Osteoblast (primary cell): ENCODE measurements around the gene LSM7. TPM values are rescaled to one million over a fixed set of nuclear protein-coding genes. Genes with fewer than 3 reads are reported as not detected.
A peak's percentile ranks its signal among the peaks of the same experiment; 100 is the strongest.

ENCODE experiments used
- DNase-seq: peaks from one replicate; pipeline ENCODE4 v3.0.0; 2011; ENCODE audit warnings: low spot score, mixed read lengths; ENCODE audit not compliant: insufficient read length; ENCODE audit errors: missing footprints
- H2AFZ ChIP-seq: 2 replicates; pipeline ENCODE4 v1.6.0; 2011; ENCODE audit warnings: mild to moderate bottlenecking, low read length
- H3K27ac ChIP-seq: 2 replicates; pipeline ENCODE4 v1.5.1; 2011; ENCODE audit warnings: mild to moderate bottlenecking, low read depth, low read length, moderate library complexity
- H3K27me3 ChIP-seq: 2 replicates; pipeline ENCODE4 v1.6.0; 2012; ENCODE audit warnings: mild to moderate bottlenecking, control low read depth, inconsistent platforms, low read length, moderate library complexity; ENCODE audit not compliant: insufficient read depth
- H3K36me3 ChIP-seq: 2 replicates; pipeline ENCODE4 v1.5.1; 2011; ENCODE audit warnings: mild to moderate bottlenecking, low read length, control low read depth, moderate library complexity; ENCODE audit not compliant: insufficient read depth
- H3K4me1 ChIP-seq: 2 replicates; pipeline ENCODE4 v1.5.1; 2011; ENCODE audit warnings: mild to moderate bottlenecking, low read length, control low read depth, moderate library complexity; ENCODE audit not compliant: insufficient read depth
- H3K4me2 ChIP-seq: 2 replicates; pipeline ENCODE4 v1.6.0; 2011; ENCODE audit warnings: mild to moderate bottlenecking, low read length; ENCODE audit not compliant: insufficient read depth
- H3K4me3 ChIP-seq: fragments of 200-600 bp; sonication (generic); 3 replicates; pipeline ENCODE4 v1.5.1; 2012; ENCODE audit warnings: mild to moderate bottlenecking, low read length, inconsistent platforms; ENCODE audit not compliant: insufficient read depth
- H3K79me2 ChIP-seq: 2 replicates; pipeline ENCODE4 v1.6.0; 2012; ENCODE audit warnings: mild to moderate bottlenecking, low read length, control low read depth, inconsistent platforms; ENCODE audit not compliant: insufficient read depth
- H3K9me3 ChIP-seq: 2 replicates; pipeline ENCODE4 v1.5.1; 2011; ENCODE audit warnings: low read depth, low read length, control low read depth
- H4K20me1 ChIP-seq: 2 replicates; pipeline ENCODE4 v1.6.0; 2012; ENCODE audit warnings: mild to moderate bottlenecking, low read length, control low read depth; ENCODE audit not compliant: insufficient read depth
- CTCF ChIP-seq: IDR thresholded peaks from 2 replicates; pipeline ENCODE4 v1.5.1; 2011; ENCODE audit warnings: mild to moderate bottlenecking, low read depth, low read length, moderate library complexity; ENCODE audit errors: extremely low read depth
- total RNA-seq: library from RNA; depleted of rRNA; stranded (reverse); fragments of >200 nt; gene quantifications from 2 replicates; pipeline ENCODE4 v1.2.3, GENCODE V29; 2012

The LSM7 gene
- total RNA-seq, 1 donor, result 57.9 TPM

GRCh38 chr19:2374808-2375207 is 46.4 kb upstream of the LSM7 start:
- Histone ChIP-seq H2AFZ (no peak overlapping the region), H3K79me2 (no peaks in the 10 kb centered on the region), H3K4me1 (no peaks in the 10 kb centered on the region), H3K27ac (no peak overlapping the region), H3K4me3 (no peak overlapping the region), H3K4me2 (no peak overlapping the region), H3K9me3 (no peaks in the 10 kb centered on the region), H4K20me1 (no peaks in the 10 kb centered on the region), H3K27me3 (no peaks in the 10 kb centered on the region), H3K36me3 (no peaks in the 10 kb centered on the region)
- no peak for TF ChIP-seq CTCF
- peak; percentile 73 for DNase-seq

GRCh38 chr19:2372076-2372612 is 43.8 kb upstream of the LSM7 start:
- Histone ChIP-seq H3K4me1 (no peaks in the 10 kb centered on the region), H4K20me1 (no peaks in the 10 kb centered on the region), H3K4me3 (no peak overlapping the region), H3K27me3 (peaks cover 3% of the 10 kb centered on the region), H3K79me2 (no peaks in the 10 kb centered on the region), H3K36me3 (no peaks in the 10 kb centered on the region), H2AFZ (no peak overlapping the region), H3K27ac (no peak overlapping the region), H3K9me3 (no peaks in the 10 kb centered on the region), H3K4me2 (no peak overlapping the region)
- no peak for TF ChIP-seq CTCF
- DNase-seq, result no peak

GRCh38 chr19:2371656-2372055 is 43.3 kb upstream of the LSM7 start:
- no peaks in the 10 kb centered on the region for H3K79me2 ChIP-seq
- H3K27me3 ChIP-seq, result peaks cover 3% of the 10 kb centered on the region
- H3K27ac ChIP-seq, result no peak overlapping the region
- H3K9me3 ChIP-seq, result no peaks in the 10 kb centered on the region
- TF ChIP-seq CTCF, result no peak
- no peaks in the 10 kb centered on the region for H3K4me1 ChIP-seq
- H3K4me3 ChIP-seq, result no peak overlapping the region
- H3K4me2 ChIP-seq, result no peak overlapping the region
- peak overlapping the region; percentile 57 for H2AFZ ChIP-seq
- no peaks in the 10 kb centered on the region for H4K20me1 ChIP-seq
- DNase-seq, result peak; percentile 89
- no peaks in the 10 kb centered on the region for H3K36me3 ChIP-seq

- Histone ChIP-seq H3K36me3 (no peaks in the 10 kb centered on the region), H3K4me2 (no peak overlapping the region), H3K27me3 (peaks cover 33% of the 10 kb centered on the region), H3K9me3 (no peaks in the 10 kb centered on the region), H2AFZ (no peak overlapping the region), H4K20me1 (no peaks in the 10 kb centered on the region), H3K4me1 (no peaks in the 10 kb centered on the region), H3K27ac (no peak overlapping the region), H3K79me2 (no peaks in the 10 kb centered on the region), H3K4me3 (no peak overlapping the region)
- peak; percentile 14 for DNase-seq
- TF ChIP-seq CTCF, result no peak
Measured at GRCh38 chr19:2365201-2365970, 37.0 kb upstream of the LSM7 start.
